ENCODE data around the gene C2orf92. TPM values are rescaled to one million over a fixed set of nuclear protein-coding genes. Genes with fewer than 3 reads are reported as not detected.

C2orf92 gene
- total RNA-seq, 2 experiments from 2014 or later = 5.9 to 11.2 TPM

DNA sequence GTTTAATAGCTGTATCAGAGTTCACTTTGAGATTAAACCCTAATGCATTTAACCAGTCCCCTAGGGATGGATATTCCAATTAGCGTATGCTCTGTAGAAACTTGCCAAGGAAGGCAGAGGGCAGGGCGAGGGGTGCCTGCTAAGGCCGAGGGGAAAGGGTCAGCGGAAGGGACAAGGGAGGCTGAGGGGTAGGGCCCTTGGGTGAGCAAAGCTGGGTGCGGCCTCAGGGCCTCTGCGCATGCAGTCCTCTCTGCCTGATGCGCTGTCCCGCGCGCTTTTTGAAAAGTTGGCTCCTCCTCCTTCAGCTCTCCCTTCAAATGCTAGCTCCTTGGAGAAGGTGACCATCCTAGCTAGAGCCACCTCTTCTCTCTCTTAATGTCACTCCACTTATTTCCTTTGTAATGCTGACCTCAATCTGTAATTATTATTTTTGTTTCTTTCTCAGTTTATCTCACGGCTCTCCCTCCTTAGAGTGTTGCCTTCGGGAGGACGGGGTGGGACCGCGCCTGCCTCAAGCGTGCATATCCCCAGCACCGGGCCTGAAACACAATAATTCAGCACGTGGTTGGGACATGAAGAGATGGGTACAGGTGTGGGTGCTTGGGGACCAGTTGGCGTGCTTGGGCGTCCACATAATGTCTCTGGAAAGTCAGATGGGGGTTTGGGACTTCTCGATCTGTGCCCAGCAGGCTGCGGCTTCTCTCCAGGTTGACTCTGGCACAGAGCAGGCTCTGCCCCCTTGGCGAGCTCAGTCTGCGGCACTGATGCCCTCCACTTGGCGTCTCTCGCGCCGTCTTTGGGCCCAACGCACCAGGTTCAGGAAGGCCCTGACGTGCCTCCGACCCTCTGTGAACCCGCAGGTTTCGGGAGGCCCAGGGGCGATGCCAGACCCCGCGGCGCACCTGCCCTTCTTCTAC, 53.9 kb downstream of the C2orf92 start:
- POLR2A ChIA-PET = interaction anchor here (0.6 to 1.1 kb wide), 2 partner anchors 42 to 330 kb away, joined by 3 to 4 read pairs; no protein-coding TSS in a partner anchor
- Histone ChIP-seq H3K4me1 (ENCODE audit: insufficient read depth, low read length, poor library complexity, severe bottlenecking) (peaks cover 10% of the 10 kb centered on the region), H3K4me3 (ENCODE audit: low read depth, low read length, poor library complexity, severe bottlenecking) (no peak overlapping the region), H4K20me1 (ENCODE audit: insufficient read depth, low read length) (no peaks in the 10 kb centered on the region), H3K79me2 (ENCODE audit: insufficient read depth, low read depth, low read length) (no peaks in the 10 kb centered on the region), H3K36me3 (ENCODE audit: insufficient read depth, low read length) (peaks cover 37% of the 10 kb centered on the region), H3K27ac (ENCODE audit: low read depth, low read length, poor library complexity, severe bottlenecking) (no peak overlapping the region), H3K4me2 (ENCODE audit: low read length) (no peak overlapping the region), H2AFZ (ENCODE audit: low read length) (no peak overlapping the region), H3K9me2 (ENCODE audit: insufficient read depth, low read length) (no peaks in the 10 kb centered on the region), H3K9me3 (ENCODE audit: low read length) (no peaks in the 10 kb centered on the region)
- no peak for TF ChIP-seq EZH2phosphoT487 (IDR thresholded peaks at IDR 0.05; ENCODE audit: borderline replicate concordance, low read depth, low read length)
- DNase-seq (ENCODE audit: low spot score) = no peak
- intact Hi-C loops (cut with micrococcal nuclease; ENCODE audit: unreplicated experiment) = no loop called here
- CTCF ChIA-PET (ENCODE audit: unreplicated experiment) = no interaction called here
- BruUV-seq (replicated peaks) = no TSS peak

DNA sequence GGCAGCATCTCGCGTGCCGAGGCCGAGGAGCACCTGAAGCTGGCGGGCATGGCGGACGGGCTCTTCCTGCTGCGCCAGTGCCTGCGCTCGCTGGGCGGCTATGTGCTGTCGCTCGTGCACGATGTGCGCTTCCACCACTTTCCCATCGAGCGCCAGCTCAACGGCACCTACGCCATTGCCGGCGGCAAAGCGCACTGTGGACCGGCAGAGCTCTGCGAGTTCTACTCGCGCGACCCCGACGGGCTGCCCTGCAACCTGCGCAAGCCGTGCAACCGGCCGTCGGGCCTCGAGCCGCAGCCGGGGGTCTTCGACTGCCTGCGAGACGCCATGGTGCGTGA, 54.5 kb downstream of the C2orf92 start:
- intact Hi-C loops (cut with micrococcal nuclease; ENCODE audit: unreplicated experiment) = no loop called here
- DNase-seq (ENCODE audit: low spot score) = no peak
- peaks cover 43% of the 10 kb centered on the region for H3K36me3 ChIP-seq (ENCODE audit: insufficient read depth, low read length)
- H4K20me1 ChIP-seq (ENCODE audit: insufficient read depth, low read length) = no peaks in the 10 kb centered on the region
- ChIA-PET POLR2A (interaction anchor here (0.6 kb wide), 1 partner anchor 329 kb away, joined by 3 read pairs; no protein-coding TSS in a partner anchor), CTCF (ENCODE audit: unreplicated experiment) (no interaction called here)
- no peak for TF ChIP-seq EZH2phosphoT487 (IDR thresholded peaks at IDR 0.05; ENCODE audit: borderline replicate concordance, low read depth, low read length)
- TF ChIP-seq, protein P1, sequence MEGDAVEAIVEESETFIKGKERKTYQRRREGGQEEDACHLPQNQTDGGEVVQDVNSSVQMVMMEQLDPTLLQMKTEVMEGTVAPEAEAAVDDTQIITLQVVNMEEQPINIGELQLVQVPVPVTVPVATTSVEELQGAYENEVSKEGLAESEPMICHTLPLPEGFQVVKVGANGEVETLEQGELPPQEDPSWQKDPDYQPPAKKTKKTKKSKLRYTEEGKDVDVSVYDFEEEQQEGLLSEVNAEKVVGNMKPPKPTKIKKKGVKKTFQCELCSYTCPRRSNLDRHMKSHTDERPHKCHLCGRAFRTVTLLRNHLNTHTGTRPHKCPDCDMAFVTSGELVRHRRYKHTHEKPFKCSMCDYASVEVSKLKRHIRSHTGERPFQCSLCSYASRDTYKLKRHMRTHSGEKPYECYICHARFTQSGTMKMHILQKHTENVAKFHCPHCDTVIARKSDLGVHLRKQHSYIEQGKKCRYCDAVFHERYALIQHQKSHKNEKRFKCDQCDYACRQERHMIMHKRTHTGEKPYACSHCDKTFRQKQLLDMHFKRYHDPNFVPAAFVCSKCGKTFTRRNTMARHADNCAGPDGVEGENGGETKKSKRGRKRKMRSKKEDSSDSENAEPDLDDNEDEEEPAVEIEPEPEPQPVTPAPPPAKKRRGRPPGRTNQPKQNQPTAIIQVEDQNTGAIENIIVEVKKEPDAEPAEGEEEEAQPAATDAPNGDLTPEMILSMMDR (conservative IDR thresholded peaks at IDR 0.05; ENCODE audit: low read length) = no peak
- no peaks in the 10 kb centered on the region for H3K9me2 ChIP-seq (ENCODE audit: insufficient read depth, low read length)
- BruUV-seq (replicated peaks) = no TSS peak
- 0 out of 2 replicates have a peak, but pooled peaks cover 1% of the 10 kb centered on the region for H3K9me3 ChIP-seq (ENCODE audit: low read length)
- peaks cover 4% of the 10 kb centered on the region for H3K4me1 ChIP-seq (ENCODE audit: insufficient read depth, low read length, poor library complexity, severe bottlenecking)
- no peak overlapping the region for H3K4me2 ChIP-seq (ENCODE audit: low read length)
- no peak overlapping the region for H3K4me3 ChIP-seq (ENCODE audit: low read depth, low read length, poor library complexity, severe bottlenecking)
- no peak overlapping the region for H3K27ac ChIP-seq (ENCODE audit: low read depth, low read length, poor library complexity, severe bottlenecking)
- no peak overlapping the region for H2AFZ ChIP-seq (ENCODE audit: low read length)
- no peaks in the 10 kb centered on the region for H3K79me2 ChIP-seq (ENCODE audit: insufficient read depth, low read depth, low read length)

- H3K36me3 ChIP-seq (ENCODE audit: insufficient read depth, low read length) = peaks cover 48% of the 10 kb centered on the region
- 0 out of 2 replicates have a peak, but pooled peaks cover 6% of the 10 kb centered on the region for H3K9me3 ChIP-seq (ENCODE audit: low read length)
- no peaks in the 10 kb centered on the region for H3K9me2 ChIP-seq (ENCODE audit: insufficient read depth, low read length)
- no peaks in the 10 kb centered on the region for H3K4me1 ChIP-seq (ENCODE audit: insufficient read depth, low read length, poor library complexity, severe bottlenecking)
- no peak overlapping the region for H2AFZ ChIP-seq (ENCODE audit: low read length)
- POLR2A ChIA-PET = no interaction called here
- BruUV-seq (replicated peaks) = no TSS peak
- H3K27ac ChIP-seq (ENCODE audit: low read depth, low read length, poor library complexity, severe bottlenecking) = no peak overlapping the region
- H3K4me2 ChIP-seq (ENCODE audit: low read length) = no peak overlapping the region
- TF ChIP-seq EZH2phosphoT487 (IDR thresholded peaks at IDR 0.05; ENCODE audit: borderline replicate concordance, low read depth, low read length) = no peak
- TF ChIP-seq, protein P1 (conservative IDR thresholded peaks at IDR 0.05; ENCODE audit: low read length) = no peak
- H3K4me3 ChIP-seq (ENCODE audit: low read depth, low read length, poor library complexity, severe bottlenecking) = no peak overlapping the region
- no peaks in the 10 kb centered on the region for H3K79me2 ChIP-seq (ENCODE audit: insufficient read depth, low read depth, low read length)
- no peak for DNase-seq (ENCODE audit: low spot score)
- H4K20me1 ChIP-seq (ENCODE audit: insufficient read depth, low read length) = no peaks in the 10 kb centered on the region
- intact Hi-C loops (cut with micrococcal nuclease; ENCODE audit: unreplicated experiment) = no loop called here
- CTCF ChIA-PET (ENCODE audit: unreplicated experiment) = no interaction called here
Observed at GRCh38 chr2:97724501-97724900, 55.0 kb downstream of the C2orf92 start.
